PC-3 (cell line): ENCODE measurements around the gene FTO. TPM values are rescaled to one million over a fixed set of nuclear protein-coding genes. Genes with fewer than 3 reads are reported as not detected.

Experiments used
- ATAC-seq: fragments of 200-7000 bp; cut with Tn5 transposase; 2 replicates; pipeline ENCODE4 v1.9.1; 2020; ENCODE audit warnings: mild to moderate bottlenecking, moderate library complexity
- BruUV-seq: library from RNA; stranded (reverse); fragments of 400-500 nt; replicated peaks from 2 replicates; lab custom pipeline; 2021; lab: Mats Ljungman, UMichigan
- CTCF ChIA-PET: fragments of 300-600 bp; sonication (Branson Sonifier 250); formaldehyde crosslinking; loops from one replicate; lab custom pipeline; 2022; ENCODE audit warnings: antibody characterized with exemption; lab: Charles Lee
- POLR2A ChIA-PET: fragments of 300-600 bp; sonication (Branson Sonifier 250); formaldehyde crosslinking; loops from one replicate; lab custom pipeline; 2022; ENCODE audit warnings: antibody characterized with exemption; ENCODE audit not compliant: unreplicated experiment; lab: Charles Lee
- DNase-seq: peaks from one replicate; pipeline ENCODE4 v3.0.0-alpha.2; 2015
- H2AFZ ChIP-seq: fragments of 300-600 bp; sonication (generic); 2 replicates; pipeline ENCODE4 v1.6.0; 2016; ENCODE audit warnings: antibody characterized with exemption, low read length
- H3F3A ChIP-seq: fragments of 300-600 bp; sonication (generic); one replicate; pipeline ENCODE4 v1.6.0; 2017; ENCODE audit warnings: antibody characterized with exemption, low read length, control low read depth, mild to moderate bottlenecking; ENCODE audit not compliant: unreplicated experiment
- H3K27ac ChIP-seq: fragments of 300-600 bp; sonication (generic); 2 replicates; pipeline ENCODE4 v1.5.1; 2016; ENCODE audit warnings: mild to moderate bottlenecking, low read length
- H3K27me3 ChIP-seq: fragments of 300-600 bp; sonication (generic); 2 replicates; pipeline ENCODE4 v1.6.1; 2016; ENCODE audit warnings: low read length, mixed read lengths
- H3K36me3 ChIP-seq: fragments of 300-600 bp; sonication (generic); 2 replicates; pipeline ENCODE4 v1.6.1; 2016; ENCODE audit warnings: low read depth, mixed run types, low read length, mixed read lengths
- H3K4me1 ChIP-seq: fragments of 300-600 bp; sonication (generic); 2 replicates; pipeline ENCODE4 v1.5.1; 2016; ENCODE audit warnings: low read length; ENCODE audit not compliant: insufficient read depth
- H3K4me2 ChIP-seq: fragments of 300-600 bp; sonication (generic); 2 replicates; pipeline ENCODE4 v1.6.0; 2016; ENCODE audit warnings: low read length
- H3K4me3 ChIP-seq: fragments of 300-600 bp; sonication (generic); 2 replicates; pipeline ENCODE4 v1.5.1; 2016; ENCODE audit warnings: mild to moderate bottlenecking, low read length, mixed read lengths
- H3K79me2 ChIP-seq: fragments of 300-600 bp; sonication (generic); 2 replicates; pipeline ENCODE4 v1.6.1; 2017; ENCODE audit warnings: low read length, mixed read lengths
- H3K9ac ChIP-seq: fragments of 300-600 bp; sonication (generic); 2 replicates; pipeline ENCODE4 v1.6.0; 2016; ENCODE audit warnings: mild to moderate bottlenecking, low read length
- H3K9me2 ChIP-seq: fragments of 300-600 bp; sonication (generic); replicated peaks from 2 replicates; pipeline ENCODE4 v1.6.1; 2016; ENCODE audit warnings: mixed run types, low read length, mixed read lengths
- H3K9me3 ChIP-seq: fragments of 300-600 bp; sonication (generic); 2 replicates; pipeline ENCODE4 v1.6.1; 2016; ENCODE audit warnings: low read length, mixed read lengths
- H4K20me1 ChIP-seq: fragments of 300-600 bp; sonication (generic); 2 replicates; pipeline ENCODE4 v1.6.1; 2016; ENCODE audit warnings: low read length, mixed read lengths
- CTCF ChIP-seq: fragments of 300-600 bp; sonication (generic); conservative IDR thresholded peaks from 2 replicates; pipeline ENCODE4 v1.5.1; 2017; ENCODE audit warnings: antibody characterized with exemption, low read depth, mild to moderate bottlenecking, low read length
- EZH2 ChIP-seq: fragments of 300-600 bp; sonication (generic); IDR thresholded peaks from one replicate; pipeline ENCODE4 v1.6.1; 2017; ENCODE audit warnings: antibody characterized with exemption, mild to moderate bottlenecking, low read length; ENCODE audit not compliant: unreplicated experiment
- EZH2phosphoT487 ChIP-seq: fragments of 300-600 bp; sonication (generic); IDR thresholded peaks from 2 replicates; pipeline ENCODE4 v1.6.1; 2018; ENCODE audit warnings: mild to moderate bottlenecking, antibody characterized with exemption, low read length, borderline replicate concordance
- intact Hi-C: fragments of 100-400 bp; cut with micrococcal nuclease; formaldehyde crosslinking; loops from 2 replicates; pipeline ENCODE4 v1.9.0; 2023
- total RNA-seq: library from RNA; depleted of rRNA; stranded (reverse); fragments of >200 nt; gene quantifications from 2 replicates; pipeline ENCODE4 v1.2.3, GENCODE V29; 2014

The FTO gene
- total RNA-seq, 1 experiment from 2014 or later, result 27.0 TPM

- H2AFZ ChIP-seq, result no peak overlapping the region
- H3K9ac ChIP-seq, result no peak overlapping the region
- H3K4me3 ChIP-seq, result no peak overlapping the region
- H3K9me3 ChIP-seq, result no peaks in the 10 kb centered on the region
- ATAC-seq (no peak), DNase-seq (no peak)
- intact Hi-C loops, result no loop called here
- H3K36me3 ChIP-seq, result no peaks in the 10 kb centered on the region; the same call in 1 of the 2 replicates
- ChIA-PET CTCF (no interaction called here), POLR2A (no interaction called here)
- H4K20me1 ChIP-seq, result no peaks in the 10 kb centered on the region
- no peaks in the 10 kb centered on the region for H3K4me1 ChIP-seq
- H3K27ac ChIP-seq, result no peak overlapping the region
- H3K79me2 ChIP-seq, result no peaks in the 10 kb centered on the region
- H3K9me2 ChIP-seq, result no peaks in the 10 kb centered on the region
- no peaks in the 10 kb centered on the region for H3F3A ChIP-seq
- H3K27me3 ChIP-seq, result no peaks in the 10 kb centered on the region
- no peak for TF ChIP-seq EZH2
- TF ChIP-seq CTCF, result no peak
- no peak for TF ChIP-seq EZH2phosphoT487
- no peak overlapping the region for H3K4me2 ChIP-seq
- BruUV-seq, result no TSS peak
Observed at GRCh38 chr16:53936052-53936451, 232.1 kb downstream of the FTO start.

GRCh38 chr16:53936529-53936928 is 232.6 kb downstream of the FTO start:
- CTCF ChIA-PET, result no interaction called here
- intact Hi-C loops, result no loop called here
- no peak overlapping the region for H2AFZ ChIP-seq

More at GRCh38 chr16:53936529-53936928, 232.6 kb downstream of the FTO start:
- POLR2A ChIA-PET, result no interaction called here
- no peaks in the 10 kb centered on the region for H3K9me3 ChIP-seq
- no peak overlapping the region for H3K4me3 ChIP-seq
- no peaks in the 10 kb centered on the region for H3F3A ChIP-seq
- no peak for ATAC-seq
- no peaks in the 10 kb centered on the region; the same call in 1 of the 2 replicates for H3K36me3 ChIP-seq
- DNase-seq, result no peak
- no peak overlapping the region for H3K27ac ChIP-seq
- H3K9ac ChIP-seq, result no peak overlapping the region
- no peaks in the 10 kb centered on the region for H3K27me3 ChIP-seq
- no peak overlapping the region for H3K4me2 ChIP-seq
- H4K20me1 ChIP-seq, result no peaks in the 10 kb centered on the region
- H3K79me2 ChIP-seq, result no peaks in the 10 kb centered on the region
- TF ChIP-seq EZH2 (no peak), CTCF (no peak), EZH2phosphoT487 (no peak)
- no peaks in the 10 kb centered on the region for H3K4me1 ChIP-seq
- no peaks in the 10 kb centered on the region for H3K9me2 ChIP-seq
- BruUV-seq, result no TSS peak
